ENCODE results near the gene GDF15.
"Not testable (repeated sequence)": the region's sequence is repeated elsewhere in the genome, so short reads cannot be mapped to it uniquely, and the experiment has no call there.

GDF15 gene

GRCh38 chr19:18364277-18364825 lies 21.6 kb upstream of the GDF15 start:
- DNase-seq: not testable (repeated sequence)

GRCh38 chr19:18364826-18365528 lies 21.0 kb upstream of the GDF15 start:
- DNase-seq: no peak

GRCh38 chr19:18366021-18366435 lies 19.9 kb upstream of the GDF15 start:
- DNase-seq: no peak

- no peak for DNase-seq
Observed at GRCh38 chr19:18368504-18369222, 17.3 kb upstream of the GDF15 start.

GRCh38 chr19:18373407-18373891 lies 12.5 kb upstream of the GDF15 start:
- no peak for DNase-seq

GRCh38 chr19:18373892-18374629 lies 11.9 kb upstream of the GDF15 start:
- DNase-seq: peak; percentile 69

- DNase-seq: no peak
Observed at GRCh38 chr19:18377026-18377425, 8.9 kb upstream of the GDF15 start.

- no peak for DNase-seq
Observed at GRCh38 chr19:18379803-18380747, 5.9 kb upstream of the GDF15 start.

GRCh38 chr19:18380843-18381242 lies 5.1 kb upstream of the GDF15 start:
- DNase-seq: no peak

GRCh38 chr19:18383622-18384021 lies 2.3 kb upstream of the GDF15 start:
- DNase-seq: not testable (repeated sequence)

GRCh38 chr19:18384775-18385174 lies 1.2 kb upstream of the GDF15 start:
- DNase-seq: no peak

GRCh38 chr19:18385359-18385674 lies 641 bp upstream of the GDF15 start:
- no peak for DNase-seq

GRCh38 chr19:18386543-18387271 lies 749 bp downstream of the GDF15 start:
- DNase-seq: no peak

GRCh38 chr19:18388100-18388959 lies 2.4 kb downstream of the GDF15 start:
- peak; percentile 39 for DNase-seq

GRCh38 chr19:18388960-18389725 lies 3.2 kb downstream of the GDF15 start:
- no peak for DNase-seq

- no peak for DNase-seq
Observed at GRCh38 chr19:18389726-18390064, 3.7 kb downstream of the GDF15 start.

GRCh38 chr19:18390065-18390907 lies 4.3 kb downstream of the GDF15 start:
- peak; percentile 77 for DNase-seq

- DNase-seq: no peak
Observed at GRCh38 chr19:18391509-18392075, 5.6 kb downstream of the GDF15 start.

- DNase-seq: no peak
Observed at GRCh38 chr19:18392417-18392816, 6.5 kb downstream of the GDF15 start.
